Thyroid gland (tissue), 4 donors: ENCODE data around the gene MN1.

Source experiments
- CTCF ChIP-seq, 6 experiments: fragments of 200-600 bp in 3 of 6; fragments of 450-650 bp in 3 of 6; sonication (generic) in 3 of 6; IDR thresholded peaks; one replicate each; pipeline ENCODE4 v1.5.1; 2016 to 2019; ENCODE audit warnings: antibody characterized with exemption in 6 of 6, mild to moderate bottlenecking in 2 of 6, inconsistent platforms in 1 of 6, moderate library complexity in 1 of 6
- POLR2A ChIP-seq, 2 donors: fragments of 450-650 bp; IDR thresholded peaks; one replicate each; pipeline ENCODE4 v1.6.1; 2017; ENCODE audit warnings: antibody characterized with exemption in 2 of 2, mild to moderate bottlenecking in 2 of 2, moderate library complexity in 1 of 2

- no peak for TF ChIP-seq POLR2A (IDR thresholded peaks at IDR 0.05)
- TF ChIP-seq CTCF (IDR thresholded peaks at IDR 0.05): no peak
Observed at GRCh38 chr22:27833803-27834202, 32.2 kb upstream of the MN1 start.
